Fibroblast of villous mesenchyme (primary cell): ENCODE results near the gene KLHL28. TPM values are rescaled to one million over a fixed set of nuclear protein-coding genes. Genes with fewer than 3 reads are reported as not detected.

Source experiments
- DNase-seq: peaks from one replicate; pipeline ENCODE4 v3.0.0-alpha.2; 2010; ENCODE audit warnings: low read depth
- H3K4me3 ChIP-seq: 2 replicates; pipeline ENCODE4 v1.5.1; 2011; ENCODE audit warnings: low read depth, mild to moderate bottlenecking, low read length
- total RNA-seq: library from RNA; depleted of rRNA; stranded (reverse); fragments of >200 nt; gene quantifications from 2 replicates; pipeline ENCODE4 v1.2.3, GENCODE V29; 2012
- TF ChIP-seq, protein P1 (sequence below): IDR thresholded peaks from 2 replicates; pipeline ENCODE4 v1.5.1; 2012; ENCODE audit warnings: low read depth, mild to moderate bottlenecking, low read length; ENCODE audit not compliant: insufficient read depth

KLHL28 gene
- total RNA-seq, result 9.5 and 9.7 TPM in 2 replicates

DNA sequence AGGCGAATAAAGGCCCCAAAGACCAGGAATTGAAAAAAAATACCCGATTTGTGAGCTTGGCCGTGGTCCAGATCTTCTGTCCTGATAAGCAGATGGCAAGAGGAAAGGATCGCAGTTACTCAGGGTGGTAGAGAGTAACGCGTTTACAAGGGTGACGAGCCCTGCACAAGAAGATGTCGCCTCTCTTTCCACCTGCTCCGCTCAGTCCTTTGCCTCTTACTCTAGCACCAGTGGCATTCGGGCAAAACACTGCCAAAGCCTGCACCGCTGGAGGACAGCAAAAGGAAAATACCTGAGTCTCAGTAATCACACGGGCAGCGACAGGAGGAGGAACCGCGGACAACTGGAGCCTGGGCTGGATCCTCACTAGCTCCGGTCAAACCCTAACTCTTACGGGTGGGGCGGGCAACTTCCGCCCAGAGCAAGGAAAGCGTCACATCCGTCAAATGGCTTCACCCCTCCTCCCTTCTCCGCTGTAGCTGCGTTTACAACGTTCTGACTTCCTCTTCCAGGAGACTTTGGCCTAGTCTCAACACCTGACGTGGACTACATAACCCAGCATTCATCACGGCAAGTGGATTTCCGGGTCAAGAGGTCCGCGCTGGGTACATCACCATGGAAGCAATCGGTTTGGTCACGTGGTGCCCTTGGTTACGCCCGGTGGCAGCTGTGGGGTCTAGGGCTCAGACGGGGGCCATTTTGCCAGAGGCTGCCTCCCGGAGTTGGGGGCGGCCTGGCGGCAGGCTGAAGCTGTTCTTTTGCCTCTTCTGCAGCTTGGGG lies at the start of gene KLHL28, which contains the start of gene TOGARAM1:
Gene KLHL28, minus strand, starts transcription at position 394 of the 780 bp plus-strand sequence. CDS start 16,019 bp downstream, outside the sequence.
Gene TOGARAM1, plus strand, starts transcription at position 637 of the 780 bp plus-strand sequence. CDS start 232 bp downstream, outside the sequence.
- peak; percentile 100 for DNase-seq
- TF ChIP-seq, protein P1, sequence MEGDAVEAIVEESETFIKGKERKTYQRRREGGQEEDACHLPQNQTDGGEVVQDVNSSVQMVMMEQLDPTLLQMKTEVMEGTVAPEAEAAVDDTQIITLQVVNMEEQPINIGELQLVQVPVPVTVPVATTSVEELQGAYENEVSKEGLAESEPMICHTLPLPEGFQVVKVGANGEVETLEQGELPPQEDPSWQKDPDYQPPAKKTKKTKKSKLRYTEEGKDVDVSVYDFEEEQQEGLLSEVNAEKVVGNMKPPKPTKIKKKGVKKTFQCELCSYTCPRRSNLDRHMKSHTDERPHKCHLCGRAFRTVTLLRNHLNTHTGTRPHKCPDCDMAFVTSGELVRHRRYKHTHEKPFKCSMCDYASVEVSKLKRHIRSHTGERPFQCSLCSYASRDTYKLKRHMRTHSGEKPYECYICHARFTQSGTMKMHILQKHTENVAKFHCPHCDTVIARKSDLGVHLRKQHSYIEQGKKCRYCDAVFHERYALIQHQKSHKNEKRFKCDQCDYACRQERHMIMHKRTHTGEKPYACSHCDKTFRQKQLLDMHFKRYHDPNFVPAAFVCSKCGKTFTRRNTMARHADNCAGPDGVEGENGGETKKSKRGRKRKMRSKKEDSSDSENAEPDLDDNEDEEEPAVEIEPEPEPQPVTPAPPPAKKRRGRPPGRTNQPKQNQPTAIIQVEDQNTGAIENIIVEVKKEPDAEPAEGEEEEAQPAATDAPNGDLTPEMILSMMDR, result no peak
- H3K4me3 ChIP-seq, result peak within 1 kb of the TSS; percentile 87

DNA sequence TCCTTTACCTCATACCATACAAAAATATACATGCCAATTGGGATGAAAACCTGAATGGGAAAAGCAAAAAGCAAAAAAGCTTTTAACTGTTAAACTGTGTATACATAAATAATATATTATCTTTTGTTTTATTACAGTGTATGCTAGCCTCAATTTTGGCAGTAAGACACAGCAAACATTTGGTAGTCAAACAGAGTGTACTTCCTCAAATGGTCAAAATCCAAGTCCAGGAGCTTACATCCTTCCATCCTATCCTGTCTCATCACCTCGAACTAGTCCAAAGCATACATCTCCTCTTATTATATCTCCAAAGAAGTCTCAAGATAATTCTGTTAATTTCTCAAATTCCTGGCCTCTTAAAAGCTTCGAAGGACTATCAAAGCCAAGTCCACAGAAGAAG lies 42.2 kb upstream of the KLHL28 start:
- DNase-seq, result no peak
- TF ChIP-seq, protein P1, result no peak
- H3K4me3 ChIP-seq, result no peak overlapping the region

DNA sequence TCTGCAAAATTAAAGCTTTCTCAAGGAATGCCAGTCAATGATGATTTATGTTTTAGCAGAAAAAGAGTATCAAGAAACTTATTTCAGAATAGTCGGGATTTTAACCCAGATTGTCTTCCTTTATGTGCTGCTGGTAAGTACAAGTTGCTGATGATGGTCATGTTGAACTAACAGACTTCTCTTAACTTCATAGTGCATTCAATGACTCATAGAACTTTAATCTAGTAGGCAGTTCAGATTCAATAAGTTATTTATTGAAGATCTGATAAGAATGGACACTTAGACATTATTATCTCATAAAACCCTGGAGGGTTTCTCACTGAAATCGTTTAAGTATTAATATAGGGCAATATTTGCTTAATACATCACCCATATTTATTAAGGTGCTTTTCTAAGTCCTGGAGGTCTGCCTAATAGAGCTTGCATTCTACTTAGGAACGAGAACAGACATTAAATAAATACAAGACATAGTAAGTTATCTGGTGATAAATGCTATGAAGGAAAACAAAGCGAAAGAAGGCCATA lies 34.1 kb upstream of the KLHL28 start:
- DNase-seq, result no peak
- H3K4me3 ChIP-seq, result no peak overlapping the region
- TF ChIP-seq, protein P1, result no peak

- H3K4me3 ChIP-seq, result no peak overlapping the region
- DNase-seq, result no peak
- TF ChIP-seq, protein P1, result no peak
Measured at GRCh38 chr14:44995196-44995595, 33.4 kb upstream of the KLHL28 start.

DNA sequence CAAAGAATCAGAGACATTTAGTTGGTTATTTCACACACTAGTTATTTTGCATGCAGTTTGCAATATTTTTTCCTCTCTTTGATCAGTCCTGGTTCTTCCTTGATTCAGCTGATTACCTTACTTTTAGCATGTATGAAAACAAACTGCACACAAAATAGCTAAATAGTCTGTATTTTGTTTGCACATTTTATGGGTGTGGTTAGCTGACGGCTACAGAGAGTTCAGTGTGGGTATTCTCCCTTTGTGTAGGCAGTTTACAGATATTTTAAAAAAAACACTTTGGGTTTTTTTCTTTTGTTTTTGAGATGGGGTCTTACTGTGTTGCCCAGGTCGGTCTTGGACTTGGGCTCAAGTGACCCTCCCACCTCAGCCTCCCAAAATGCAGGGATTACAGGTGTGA lies 28.8 kb upstream of the KLHL28 start:
- TF ChIP-seq, protein P1, result no peak
- no peak for DNase-seq
- no peak overlapping the region for H3K4me3 ChIP-seq

GRCh38 chr14:44989497-44990440 lies 28.0 kb upstream of the KLHL28 start:
- DNase-seq, result no peak
- no peak overlapping the region for H3K4me3 ChIP-seq
- TF ChIP-seq, protein P1, result no peak
